Stomach (tissue), 9 donors: ENCODE measurements around the gene RBM39. TPM values are rescaled to one million over a fixed set of nuclear protein-coding genes. Genes with fewer than 3 reads are reported as not detected.
"Not testable (repeated sequence)": the region's sequence is repeated elsewhere in the genome, so short reads cannot be mapped to it uniquely, and the experiment has no call there.

ENCODE experiments used
- DNase-seq, 2 donors: peaks; one replicate each; pipeline versions ENCODE4 v3.0.0 to v3.0.0-alpha.2; 2013 to 2019
- H3K27ac ChIP-seq, 5 donors: fragments of 200-600 bp in 4 of 5; sonication (generic) in 4 of 5; one replicate each; pipeline ENCODE4 v1.5.1; 2013 to 2019; ENCODE audit warnings: mild to moderate bottlenecking in 1 of 5, moderate library complexity in 1 of 5
- H3K27me3 ChIP-seq, 3 donors: fragments of 200-600 bp; sonication (generic); one replicate each; pipeline ENCODE4 v1.5.1; 2017 to 2019; ENCODE audit warnings: mixed run types in 1 of 3
- H3K36me3 ChIP-seq, 4 donors: fragments of 200-600 bp; sonication (generic); 1 replicate in 3 of 4; 2 replicates in 1 of 4; pipeline ENCODE4 v1.5.1; 2016 to 2019
- H3K4me1 ChIP-seq, 4 donors: fragments of 200-600 bp; sonication (generic); one replicate each; pipeline ENCODE4 v1.5.1; 2016 to 2019
- H3K4me3 ChIP-seq, 4 donors: fragments of 200-600 bp; sonication (generic) in 3 of 4; one replicate each; pipeline ENCODE4 v1.5.1; 2016 to 2019; ENCODE audit warnings: mild to moderate bottlenecking in 1 of 4
- H3K9me3 ChIP-seq, 4 donors: fragments of 200-600 bp; sonication (generic); one replicate each; pipeline ENCODE4 v1.5.1; 2016 to 2019
- CTCF ChIP-seq, 7 experiments: fragments of 450-650 bp in 4 of 7; fragments of 200-600 bp in 3 of 7; sonication (generic) in 3 of 7; IDR thresholded peaks; one replicate each; pipeline ENCODE4 v1.5.1; 2016 to 2019; ENCODE audit warnings: antibody characterized with exemption in 7 of 7, control low read depth in 2 of 7, mild to moderate bottlenecking in 1 of 7
- EP300 ChIP-seq: sonication (generic); formaldehyde crosslinking; IDR thresholded peaks from one replicate; pipeline ENCODE4 v1.6.1; 2017; ENCODE audit warnings: antibody characterized with exemption
- POLR2A ChIP-seq, 4 donors: fragments of 450-650 bp; IDR thresholded peaks; one replicate each; pipeline ENCODE4 v1.6.1; 2016; ENCODE audit warnings: antibody characterized with exemption in 4 of 4, control low read depth in 2 of 4, mild to moderate bottlenecking in 1 of 4, moderate library complexity in 1 of 4
- POLR2AphosphoS5 ChIP-seq, 3 donors: sonication (generic); formaldehyde crosslinking; IDR thresholded peaks; one replicate each; pipeline ENCODE4 v1.6.1; 2016; ENCODE audit warnings: antibody characterized with exemption in 3 of 3
- WGBS, 5 donors: extraction: QIAGEN DNeasy Blood & Tissue Kit in 3 of 5; methylation state at CpG; one replicate each; pipeline versions ENCODE4 v1.1.5 to v1.1.7; 2013 to 2018; 5-methylcytosine and 5-hydroxymethylcytosine counted together
- intact Hi-C: fragments of 100-400 bp; cut with DNase I; formaldehyde crosslinking; loops from one replicate; pipeline ENCODE4 v1.15.1; 2023; ENCODE audit warnings: low total_unique reads
- polyA plus RNA-seq, 3 donors: library from polyadenylated mRNA; stranded (reverse); fragments of 200-250 nt; gene quantifications; one replicate each; pipeline ENCODE4 v1.2.3, GENCODE V29; 2013
- total RNA-seq, 5 donors: library from RNA; depleted of rRNA; stranded (reverse); fragments of >200 nt; gene quantifications; one replicate each; pipeline versions ENCODE4 v1.1.0 to v1.2.3, GENCODE V29; 2014 to 2016
- donor health status: healthy with polysubstance abuse.
- donor health status: Bipolar disorder and iron deficiency.
- donor health status: healthy.

RBM39 gene
- total and polyA plus RNA-seq, 8 donors, result 93.3 to 770 (median 396) TPM

- Histone ChIP-seq H3K9me3 (no peaks in the 10 kb centered on the region), H3K27ac (no peak overlapping the region), H3K36me3 (peaks cover 33 to 100% (median 98%) of the 10 kb centered on the region in 4 donors), H3K27me3 (no peaks in the 10 kb centered on the region), H3K4me1 (no peaks in the 10 kb centered on the region), H3K4me3 (no peak overlapping the region)
- no peak for TF ChIP-seq POLR2A (IDR thresholded peaks at IDR 0.05)
- TF ChIP-seq EP300, result no peak
- no peak for TF ChIP-seq CTCF (IDR thresholded peaks at IDR 0.05)
- no peak for TF ChIP-seq POLR2AphosphoS5 (IDR thresholded peaks at IDR 0.05)
- intact Hi-C loops, result no loop called here
- 90 to 94% (median 90%) methylated on average over 4 of the region's 4 CpGs for WGBS, 5 donors
- DNase-seq, result peak in 1 of 2 donors; percentile 14
Observed at GRCh38 chr20:35690265-35690664, 51.8 kb downstream of the RBM39 start.

GRCh38 chr20:35686872-35687271, 55.2 kb downstream of the RBM39 start:
- intact Hi-C loops, H3K27ac ChIP-seq, H3K9me3 ChIP-seq, H3K27me3 ChIP-seq, H3K4me1 ChIP-seq, H3K4me3 ChIP-seq: not testable (repeated sequence)
- WGBS, 5 donors, result 86 to 95% (median 92%) methylated on average over 11 of the region's 11 CpGs
- DNase-seq, result peak in 1 of 2 donors; percentile 25
- H3K36me3 ChIP-seq, result peaks cover 28 to 88% (median 84%) of the 10 kb centered on the region in 4 donors

GRCh38 chr20:35685368-35685767, 56.7 kb downstream of the RBM39 start:
- peaks cover 32 to 88% (median 84%) of the 10 kb centered on the region in 4 donors for H3K36me3 ChIP-seq
- H3K27ac ChIP-seq, intact Hi-C loops, H3K9me3 ChIP-seq, H3K4me1 ChIP-seq, H3K4me3 ChIP-seq, H3K27me3 ChIP-seq: not testable (repeated sequence)
- WGBS, 5 donors, result 96 to 98% (median 97%) methylated on average over 9 of the region's 9 CpGs
- DNase-seq, result peak in 1 of 2 donors; percentile 20

- Histone ChIP-seq H3K27me3 (no peaks in the 10 kb centered on the region), H3K27ac (peak overlapping the region in 1 of 5 donors; percentile 19), H3K9me3 (no peaks in the 10 kb centered on the region), H3K4me1 (peaks cover 0 to 2% (median 0%) of the 10 kb centered on the region in 4 donors), H3K4me3 (no peak overlapping the region), H3K36me3 (peaks cover 11 to 88% (median 81%) of the 10 kb centered on the region in 4 donors)
- intact Hi-C loops, result no loop called here
- TF ChIP-seq POLR2AphosphoS5 (IDR thresholded peaks at IDR 0.05), result peak in 1 of 3 donors; percentile 14
- TF ChIP-seq POLR2A (IDR thresholded peaks at IDR 0.05), result no peak
- no peak for TF ChIP-seq CTCF (IDR thresholded peaks at IDR 0.05)
- TF ChIP-seq EP300, result no peak
- peak in 1 of 2 donors; percentile 32 for DNase-seq
- 88 to 100% (median 94%) methylated on average over 1 of the region's 1 CpG for WGBS, 5 donors
Observed at GRCh38 chr20:35681960-35682359, 60.1 kb downstream of the RBM39 start.

- H3K27ac ChIP-seq, result no peak overlapping the region
- no peak for DNase-seq
- H3K4me3 ChIP-seq, result no peak overlapping the region
- peaks cover 9 to 84% (median 77%) of the 10 kb centered on the region in 4 donors for H3K36me3 ChIP-seq
- WGBS, 5 donors, result 65 to 81% (median 70%) methylated on average over 4 of the region's 4 CpGs
- H3K9me3 ChIP-seq, result no peaks in the 10 kb centered on the region
- H3K4me1 ChIP-seq, result peaks cover 0 to 2% (median 0%) of the 10 kb centered on the region in 4 donors
- TF ChIP-seq POLR2A (IDR thresholded peaks at IDR 0.05) (no peak), POLR2AphosphoS5 (IDR thresholded peaks at IDR 0.05) (no peak), CTCF (IDR thresholded peaks at IDR 0.05) (no peak), EP300 (no peak)
- H3K27me3 ChIP-seq, result no peaks in the 10 kb centered on the region
- intact Hi-C loops, result no loop called here
Observed at GRCh38 chr20:35680452-35681183, 61.4 kb downstream of the RBM39 start.
